ENCODE results near the gene COL6A6. TPM values are rescaled to one million over a fixed set of nuclear protein-coding genes. Genes with fewer than 3 reads are reported as not detected.

Gene COL6A6
- total RNA-seq, 1 donor from 2014 or later = 12.8 TPM

DNA sequence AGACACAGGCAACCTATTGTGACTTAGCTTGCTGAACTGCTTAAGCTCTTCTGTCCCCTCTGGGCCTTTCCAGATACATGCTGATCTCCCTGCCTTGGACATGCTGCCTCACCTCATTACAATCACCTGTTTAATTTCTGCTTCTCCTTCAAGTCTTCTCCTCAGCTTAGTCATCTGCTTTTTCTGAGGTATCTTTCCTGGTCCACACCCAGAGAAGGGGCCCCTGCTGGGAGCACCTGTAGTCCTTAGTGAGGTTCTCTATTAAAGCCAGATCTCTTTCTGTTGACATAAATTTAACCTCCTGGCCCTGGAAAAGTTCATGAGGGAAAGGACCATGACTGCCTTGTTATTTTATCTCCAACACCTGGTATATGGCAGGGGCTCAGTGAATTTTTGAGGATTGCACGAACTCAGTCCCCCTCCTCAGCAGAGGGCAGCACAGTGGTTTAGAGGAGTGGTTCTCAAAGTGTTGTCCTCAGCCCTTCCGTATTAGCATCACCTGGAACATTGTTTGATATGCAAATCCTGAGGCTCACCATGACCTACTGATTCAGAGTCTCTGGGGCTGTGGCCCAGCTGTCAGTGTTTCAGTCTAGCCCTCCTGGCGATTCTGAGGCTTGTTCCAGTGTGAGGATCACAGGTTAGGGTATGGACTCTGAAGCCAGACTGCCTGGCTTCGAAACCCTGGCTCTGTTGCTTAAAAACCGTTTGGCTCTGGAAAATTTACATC is 12.7 kb downstream of the COL6A6 start:
- H3K4me3 ChIP-seq = no peak overlapping the region
- H3K27me3 ChIP-seq (ENCODE audit: low read depth) = no peaks in the 10 kb centered on the region
- intact Hi-C loops (cut with DNase I) = no loop called here
- ATAC-seq = no peak
- no peak for DNase-seq
- TF ChIP-seq, protein P1, sequence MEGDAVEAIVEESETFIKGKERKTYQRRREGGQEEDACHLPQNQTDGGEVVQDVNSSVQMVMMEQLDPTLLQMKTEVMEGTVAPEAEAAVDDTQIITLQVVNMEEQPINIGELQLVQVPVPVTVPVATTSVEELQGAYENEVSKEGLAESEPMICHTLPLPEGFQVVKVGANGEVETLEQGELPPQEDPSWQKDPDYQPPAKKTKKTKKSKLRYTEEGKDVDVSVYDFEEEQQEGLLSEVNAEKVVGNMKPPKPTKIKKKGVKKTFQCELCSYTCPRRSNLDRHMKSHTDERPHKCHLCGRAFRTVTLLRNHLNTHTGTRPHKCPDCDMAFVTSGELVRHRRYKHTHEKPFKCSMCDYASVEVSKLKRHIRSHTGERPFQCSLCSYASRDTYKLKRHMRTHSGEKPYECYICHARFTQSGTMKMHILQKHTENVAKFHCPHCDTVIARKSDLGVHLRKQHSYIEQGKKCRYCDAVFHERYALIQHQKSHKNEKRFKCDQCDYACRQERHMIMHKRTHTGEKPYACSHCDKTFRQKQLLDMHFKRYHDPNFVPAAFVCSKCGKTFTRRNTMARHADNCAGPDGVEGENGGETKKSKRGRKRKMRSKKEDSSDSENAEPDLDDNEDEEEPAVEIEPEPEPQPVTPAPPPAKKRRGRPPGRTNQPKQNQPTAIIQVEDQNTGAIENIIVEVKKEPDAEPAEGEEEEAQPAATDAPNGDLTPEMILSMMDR (IDR thresholded peaks at IDR 0.05) = no peak
- no peaks in the 10 kb centered on the region for H3K36me3 ChIP-seq
- no peaks in the 10 kb centered on the region for H3K4me1 ChIP-seq
- no peak overlapping the region for H3K27ac ChIP-seq
- H3K9me3 ChIP-seq = no peaks in the 10 kb centered on the region

DNA sequence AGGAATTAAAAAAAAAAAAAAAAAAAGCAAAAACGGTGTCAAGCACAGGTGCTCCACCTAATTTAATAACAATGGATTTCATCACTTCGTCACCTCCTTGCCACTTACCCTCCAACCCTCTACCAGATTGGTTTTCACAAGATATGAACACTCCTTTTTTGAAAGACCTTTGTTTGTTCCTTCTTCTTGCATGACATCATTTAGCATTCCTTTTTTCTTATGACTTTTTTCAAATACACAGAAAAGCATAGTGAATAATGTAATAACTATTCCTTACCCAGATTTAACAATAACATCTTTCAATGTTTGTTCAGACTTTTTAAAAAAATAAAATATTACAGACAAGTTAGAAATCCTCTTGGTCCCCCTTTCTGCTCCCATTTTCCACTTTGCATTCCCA is 16.3 kb downstream of the COL6A6 start:
- no peak for ATAC-seq
- Histone ChIP-seq H3K9me3 (no peaks in the 10 kb centered on the region), H3K4me3 (no peak overlapping the region), H3K27ac (no peak overlapping the region), H3K4me1 (peaks cover 6% of the 10 kb centered on the region), H3K36me3 (no peaks in the 10 kb centered on the region), H3K27me3 (ENCODE audit: low read depth) (no peaks in the 10 kb centered on the region)
- DNase-seq = no peak
- TF ChIP-seq, protein P1 (IDR thresholded peaks at IDR 0.05) = no peak
- intact Hi-C loops (cut with DNase I) = no loop called here

DNA sequence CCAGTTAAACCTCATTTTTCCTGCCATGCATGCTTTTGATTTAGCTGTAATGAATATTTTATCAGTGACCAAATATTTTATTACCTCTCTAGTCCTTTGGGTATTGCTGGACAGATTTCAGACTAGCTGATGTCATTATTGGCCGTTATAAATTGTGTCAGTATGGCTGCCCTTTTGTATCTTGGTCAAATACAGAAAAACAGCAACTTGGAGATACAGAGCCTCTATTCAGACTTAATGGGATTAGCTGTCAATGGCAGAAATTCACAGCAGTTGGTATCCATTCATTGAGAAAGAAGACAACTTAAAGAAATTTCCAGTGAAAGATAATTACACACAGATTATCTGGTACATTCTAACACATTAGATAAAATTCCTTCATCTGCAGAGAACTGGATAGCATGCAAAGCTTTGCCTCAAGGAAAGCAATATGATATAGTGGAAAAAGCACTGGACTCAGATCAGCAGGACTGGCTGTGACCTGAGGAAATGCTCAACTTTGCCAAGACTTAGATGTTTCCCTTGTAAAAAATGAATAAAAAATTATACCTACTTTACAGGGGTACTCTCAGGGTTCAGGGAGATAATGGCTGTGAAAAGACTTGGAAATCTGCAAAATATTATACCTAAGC is 20.8 kb downstream of the COL6A6 start:
- DNase-seq (no peak), ATAC-seq (no peak)
- no peaks in the 10 kb centered on the region for H3K36me3 ChIP-seq
- no peaks in the 10 kb centered on the region for H3K9me3 ChIP-seq
- TF ChIP-seq, protein P1 (IDR thresholded peaks at IDR 0.05) = no peak
- intact Hi-C loops (cut with DNase I) = no loop called here
- H3K4me3 ChIP-seq = no peak overlapping the region
- no peaks in the 10 kb centered on the region for H3K27me3 ChIP-seq (ENCODE audit: low read depth)
- H3K4me1 ChIP-seq = peaks cover 6% of the 10 kb centered on the region
- no peak overlapping the region for H3K27ac ChIP-seq

DNA sequence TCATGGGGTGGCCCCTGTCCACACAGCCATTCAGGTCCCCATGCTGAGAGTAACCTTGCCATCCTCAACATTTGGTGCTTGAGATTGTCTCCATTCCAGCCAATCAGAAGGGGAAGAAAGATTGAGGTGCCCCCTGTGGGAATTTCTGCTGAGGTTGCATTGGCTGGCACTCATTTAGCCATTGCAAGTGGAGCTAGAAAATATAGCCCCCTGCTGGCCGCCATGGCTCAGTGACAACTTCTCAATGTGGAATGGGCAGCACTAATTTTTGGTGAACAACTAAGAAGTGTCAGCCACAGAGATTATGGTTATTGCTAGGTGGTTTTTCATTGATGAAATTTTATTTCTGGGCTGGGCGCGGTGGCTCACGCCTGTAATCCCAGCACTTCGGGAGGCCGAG is 22.0 kb downstream of the COL6A6 start:
- DNase-seq (peak; percentile 59), ATAC-seq (peak; percentile 63 to 71)
- intact Hi-C loops (cut with DNase I) = no loop called here
- H3K36me3 ChIP-seq = no peaks in the 10 kb centered on the region
- no peaks in the 10 kb centered on the region for H3K9me3 ChIP-seq
- TF ChIP-seq, protein P1 (IDR thresholded peaks at IDR 0.05) = peak; percentile 56
- H3K27ac ChIP-seq = no peak overlapping the region
- H3K27me3 ChIP-seq (ENCODE audit: low read depth) = no peaks in the 10 kb centered on the region
- H3K4me3 ChIP-seq = no peak overlapping the region
- H3K4me1 ChIP-seq = peaks cover 6% of the 10 kb centered on the region

DNA sequence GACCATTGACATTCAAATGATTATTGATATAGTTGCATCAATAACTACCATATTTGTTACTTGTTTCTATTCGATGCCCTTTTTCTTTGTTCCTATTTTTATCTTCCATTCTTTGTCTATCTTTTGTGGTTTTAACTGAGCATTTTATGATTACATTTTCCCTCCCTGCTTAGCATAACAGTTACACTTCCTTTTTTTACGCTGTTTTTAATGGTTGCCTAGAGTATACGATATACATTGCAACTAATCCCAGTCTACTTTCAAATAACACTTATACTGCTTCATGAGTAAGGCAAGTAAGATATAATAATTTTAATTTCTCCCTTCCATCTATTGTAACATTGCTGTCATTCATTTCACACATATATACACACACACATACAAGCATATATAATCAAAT is 26.3 kb downstream of the COL6A6 start:
- no peaks in the 10 kb centered on the region for H3K36me3 ChIP-seq
- H3K4me3 ChIP-seq = no peak overlapping the region
- no peaks in the 10 kb centered on the region for H3K4me1 ChIP-seq
- DNase-seq (no peak), ATAC-seq (no peak)
- no peaks in the 10 kb centered on the region for H3K27me3 ChIP-seq (ENCODE audit: low read depth)
- TF ChIP-seq, protein P1 (IDR thresholded peaks at IDR 0.05) = no peak
- intact Hi-C loops (cut with DNase I) = no loop called here
- no peaks in the 10 kb centered on the region for H3K9me3 ChIP-seq
- H3K27ac ChIP-seq = no peak overlapping the region
